Testis (tissue), 2 donors: ENCODE data around the gene SHC1.

Source experiments
- POLR2A ChIP-seq: fragments of 450-650 bp; IDR thresholded peaks from one replicate; pipeline ENCODE4 v1.6.1; 2017; ENCODE audit warnings: antibody characterized with exemption, mild to moderate bottlenecking, moderate library complexity
- TF ChIP-seq, protein P1 (sequence below), 3 experiments: fragments of 450-650 bp in 2 of 3; fragments of 200-600 bp in 1 of 3; sonication (generic) in 1 of 3; IDR thresholded peaks; one replicate each; pipeline ENCODE4 v1.5.1; 2016 to 2019; ENCODE audit warnings: antibody characterized with exemption in 3 of 3, mild to moderate bottlenecking in 2 of 3, moderate library complexity in 1 of 3

DNA sequence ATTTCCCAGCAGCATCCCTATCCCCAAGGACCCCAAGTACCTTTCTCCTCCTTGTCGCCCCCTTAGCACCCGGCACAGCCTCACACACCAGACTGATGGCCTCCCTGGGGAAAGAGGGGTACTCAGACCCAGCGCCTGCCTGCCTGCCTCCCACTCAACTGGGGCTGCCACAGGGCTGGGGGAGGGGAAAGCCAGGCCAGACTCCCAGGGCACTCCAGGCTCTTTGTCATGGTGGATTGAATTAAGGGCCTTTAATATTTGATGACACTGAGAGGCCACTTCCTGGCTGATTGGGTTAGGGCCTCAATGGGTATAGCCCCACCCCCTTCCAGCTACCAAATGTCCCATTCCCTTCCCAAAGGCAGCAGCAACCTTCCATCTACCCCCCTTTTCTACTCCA, 1.8 kb downstream of the SHC1 start:
- TF ChIP-seq, protein P1, sequence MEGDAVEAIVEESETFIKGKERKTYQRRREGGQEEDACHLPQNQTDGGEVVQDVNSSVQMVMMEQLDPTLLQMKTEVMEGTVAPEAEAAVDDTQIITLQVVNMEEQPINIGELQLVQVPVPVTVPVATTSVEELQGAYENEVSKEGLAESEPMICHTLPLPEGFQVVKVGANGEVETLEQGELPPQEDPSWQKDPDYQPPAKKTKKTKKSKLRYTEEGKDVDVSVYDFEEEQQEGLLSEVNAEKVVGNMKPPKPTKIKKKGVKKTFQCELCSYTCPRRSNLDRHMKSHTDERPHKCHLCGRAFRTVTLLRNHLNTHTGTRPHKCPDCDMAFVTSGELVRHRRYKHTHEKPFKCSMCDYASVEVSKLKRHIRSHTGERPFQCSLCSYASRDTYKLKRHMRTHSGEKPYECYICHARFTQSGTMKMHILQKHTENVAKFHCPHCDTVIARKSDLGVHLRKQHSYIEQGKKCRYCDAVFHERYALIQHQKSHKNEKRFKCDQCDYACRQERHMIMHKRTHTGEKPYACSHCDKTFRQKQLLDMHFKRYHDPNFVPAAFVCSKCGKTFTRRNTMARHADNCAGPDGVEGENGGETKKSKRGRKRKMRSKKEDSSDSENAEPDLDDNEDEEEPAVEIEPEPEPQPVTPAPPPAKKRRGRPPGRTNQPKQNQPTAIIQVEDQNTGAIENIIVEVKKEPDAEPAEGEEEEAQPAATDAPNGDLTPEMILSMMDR (IDR thresholded peaks at IDR 0.05): no peak
- no peak for TF ChIP-seq POLR2A
